Upper lobe of left lung (tissue), 4 donors: ENCODE measurements around the gene KLHL18.

Experiments used
- EP300 ChIP-seq, 4 donors: sonication (generic); formaldehyde crosslinking; IDR thresholded peaks; one replicate each; pipeline ENCODE4 v1.5.1; 2017; ENCODE audit warnings: antibody characterized with exemption in 4 of 4, control low read depth in 2 of 4
- POLR2A ChIP-seq, 4 donors: fragments of 450-650 bp; IDR thresholded peaks; one replicate each; pipeline ENCODE4 v1.5.1; 2016 to 2017; ENCODE audit warnings: antibody characterized with exemption in 4 of 4, mild to moderate bottlenecking in 2 of 4
- TF ChIP-seq, protein P1 (sequence below), 6 experiments: fragments of 450-650 bp in 4 of 6; fragments of 200-600 bp in 2 of 6; sonication (generic) in 2 of 6; IDR thresholded peaks; one replicate each; pipeline ENCODE4 v1.5.1; 2016 to 2019; ENCODE audit warnings: antibody characterized with exemption in 6 of 6

DNA sequence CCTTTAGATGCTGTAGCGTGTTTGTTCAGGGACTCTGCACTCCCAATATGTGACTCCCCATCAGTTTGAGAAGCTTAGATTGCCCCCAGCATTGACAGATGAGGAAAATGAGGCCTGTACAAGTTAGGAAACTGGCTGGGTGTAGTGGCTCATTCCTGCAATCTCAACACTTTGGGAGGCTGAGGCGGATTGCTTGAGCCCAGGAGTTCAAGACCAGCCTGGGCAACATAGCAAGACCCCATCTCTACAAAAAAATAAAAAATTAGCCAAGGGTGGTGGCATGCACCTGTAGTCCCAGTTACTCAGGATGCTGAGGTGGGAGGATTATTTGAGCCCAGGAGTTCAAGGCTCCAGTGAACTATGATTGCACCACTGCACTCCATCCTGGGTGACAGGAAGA is 84.1 kb downstream of the KLHL18 start:
- TF ChIP-seq POLR2A (IDR thresholded peaks at IDR 0.05) (no peak), EP300 (IDR thresholded peaks at IDR 0.05) (no peak)
- TF ChIP-seq, protein P1, sequence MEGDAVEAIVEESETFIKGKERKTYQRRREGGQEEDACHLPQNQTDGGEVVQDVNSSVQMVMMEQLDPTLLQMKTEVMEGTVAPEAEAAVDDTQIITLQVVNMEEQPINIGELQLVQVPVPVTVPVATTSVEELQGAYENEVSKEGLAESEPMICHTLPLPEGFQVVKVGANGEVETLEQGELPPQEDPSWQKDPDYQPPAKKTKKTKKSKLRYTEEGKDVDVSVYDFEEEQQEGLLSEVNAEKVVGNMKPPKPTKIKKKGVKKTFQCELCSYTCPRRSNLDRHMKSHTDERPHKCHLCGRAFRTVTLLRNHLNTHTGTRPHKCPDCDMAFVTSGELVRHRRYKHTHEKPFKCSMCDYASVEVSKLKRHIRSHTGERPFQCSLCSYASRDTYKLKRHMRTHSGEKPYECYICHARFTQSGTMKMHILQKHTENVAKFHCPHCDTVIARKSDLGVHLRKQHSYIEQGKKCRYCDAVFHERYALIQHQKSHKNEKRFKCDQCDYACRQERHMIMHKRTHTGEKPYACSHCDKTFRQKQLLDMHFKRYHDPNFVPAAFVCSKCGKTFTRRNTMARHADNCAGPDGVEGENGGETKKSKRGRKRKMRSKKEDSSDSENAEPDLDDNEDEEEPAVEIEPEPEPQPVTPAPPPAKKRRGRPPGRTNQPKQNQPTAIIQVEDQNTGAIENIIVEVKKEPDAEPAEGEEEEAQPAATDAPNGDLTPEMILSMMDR (IDR thresholded peaks at IDR 0.05), result no peak
